HG03354 (cell line): ENCODE data around the gene RAB42.
"Not testable (repeated sequence)": the region's sequence is repeated elsewhere in the genome, so short reads cannot be mapped to it uniquely, and the experiment has no call there.

Source experiments
- ATAC-seq: cut with Tn5 transposase; IDR thresholded peaks from one replicate; pipeline ENCODE4 v1.9.1; 2021; ENCODE audit warnings: mild to moderate bottlenecking; ENCODE audit not compliant: unreplicated experiment, poor library complexity, severe bottlenecking

Gene RAB42

GRCh38 chr1:28581531-28582247, 10.4 kb upstream of the RAB42 start:
- peak; percentile 87 for ATAC-seq

GRCh38 chr1:28582248-28582615, 9.8 kb upstream of the RAB42 start:
- no peak for ATAC-seq

- ATAC-seq = not testable (repeated sequence)
These were observed 5.3 kb upstream of the RAB42 start for GRCh38 chr1:28586585-28587391.

GRCh38 chr1:28592321-28593071, 431 bp downstream of the RAB42 start:
- peak; percentile 60 for ATAC-seq

- not testable (repeated sequence) for ATAC-seq
These were observed 1.9 kb downstream of the RAB42 start for GRCh38 chr1:28593988-28594356.

GRCh38 chr1:28594686-28595411, 2.8 kb downstream of the RAB42 start:
- ATAC-seq = not testable (repeated sequence)

- ATAC-seq = no peak
These were observed 3.5 kb downstream of the RAB42 start for GRCh38 chr1:28595412-28596191.

- ATAC-seq = not testable (repeated sequence)
These were observed 4.2 kb downstream of the RAB42 start for GRCh38 chr1:28596276-28596675.

- ATAC-seq = peak; percentile 64
These were observed 9.6 kb downstream of the RAB42 start for GRCh38 chr1:28601696-28602095.

GRCh38 chr1:28602536-28603439, 10.7 kb downstream of the RAB42 start:
- no peak for ATAC-seq

- no peak for ATAC-seq
These were observed 12.3 kb downstream of the RAB42 start for GRCh38 chr1:28604411-28604810.

GRCh38 chr1:28604962-28605361, 12.9 kb downstream of the RAB42 start:
- no peak for ATAC-seq

- no peak for ATAC-seq
These were observed 14.7 kb downstream of the RAB42 start for GRCh38 chr1:28606771-28607170.

GRCh38 chr1:28613175-28613574, 21.1 kb downstream of the RAB42 start:
- no peak for ATAC-seq

GRCh38 chr1:28631713-28632112, 39.6 kb downstream of the RAB42 start:
- ATAC-seq = no peak

GRCh38 chr1:28632560-28632959, 40.5 kb downstream of the RAB42 start:
- ATAC-seq = no peak

- no peak for ATAC-seq
These were observed 48.7 kb downstream of the RAB42 start for GRCh38 chr1:28640766-28641165.
